Stimulated activated CD4-positive, alpha-beta T cell treated with anti-CD3 and anti-CD28 coated beads, TNF-alpha, amount 100 ng/mL, for 1 hour (primary cell): ENCODE measurements around the gene C2.
"Not testable (repeated sequence)": the region's sequence is repeated elsewhere in the genome, so short reads cannot be mapped to it uniquely, and the experiment has no call there.

ENCODE experiments used
- DNase-seq, 3 donors: peaks; one replicate each; pipeline ENCODE4 v3.0.0-alpha.2; 2020; ENCODE audit warnings: low read depth in 3 of 3, low spot score in 1 of 3

Gene C2

DNA sequence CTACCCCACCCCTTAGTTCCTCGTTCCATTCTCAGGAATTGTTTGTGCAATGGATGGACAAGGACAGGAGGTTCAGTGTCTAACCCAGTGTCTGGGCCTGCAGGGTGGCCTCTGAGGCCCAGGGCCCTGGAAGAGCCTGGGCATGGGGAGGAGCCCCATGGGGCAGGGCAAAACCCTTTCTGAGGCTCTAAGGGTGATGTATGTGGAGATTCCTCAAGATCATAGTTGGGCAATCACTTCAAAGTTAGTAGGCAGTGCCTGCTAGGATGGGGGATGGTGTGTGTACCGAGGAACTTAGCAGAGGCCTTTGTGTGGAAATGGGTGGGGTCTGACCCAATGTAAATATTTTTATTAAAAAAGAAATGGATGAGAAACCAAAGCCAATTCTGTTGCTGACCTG, 6.7 kb upstream of the C2 start:
- no peak for DNase-seq

DNA sequence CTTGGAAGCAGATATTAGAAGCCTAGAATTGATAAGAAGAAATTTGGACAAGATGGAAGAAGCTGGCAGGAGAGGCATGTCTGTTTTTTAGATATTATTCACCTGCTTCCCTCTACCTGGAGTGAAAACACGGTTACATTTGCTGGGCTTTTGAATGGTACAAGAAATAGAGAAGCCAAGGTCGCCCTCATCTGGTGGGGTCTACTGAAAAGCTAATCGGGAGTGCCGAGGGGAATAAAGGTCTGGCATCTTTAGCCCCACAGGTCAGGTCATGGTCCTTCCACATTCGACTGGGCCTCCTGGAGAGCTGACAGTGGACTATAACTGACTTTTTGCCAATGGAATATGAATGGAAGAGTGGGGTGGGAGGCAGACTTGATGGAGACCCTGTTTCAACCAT, 4.6 kb upstream of the C2 start:
- no peak for DNase-seq

DNA sequence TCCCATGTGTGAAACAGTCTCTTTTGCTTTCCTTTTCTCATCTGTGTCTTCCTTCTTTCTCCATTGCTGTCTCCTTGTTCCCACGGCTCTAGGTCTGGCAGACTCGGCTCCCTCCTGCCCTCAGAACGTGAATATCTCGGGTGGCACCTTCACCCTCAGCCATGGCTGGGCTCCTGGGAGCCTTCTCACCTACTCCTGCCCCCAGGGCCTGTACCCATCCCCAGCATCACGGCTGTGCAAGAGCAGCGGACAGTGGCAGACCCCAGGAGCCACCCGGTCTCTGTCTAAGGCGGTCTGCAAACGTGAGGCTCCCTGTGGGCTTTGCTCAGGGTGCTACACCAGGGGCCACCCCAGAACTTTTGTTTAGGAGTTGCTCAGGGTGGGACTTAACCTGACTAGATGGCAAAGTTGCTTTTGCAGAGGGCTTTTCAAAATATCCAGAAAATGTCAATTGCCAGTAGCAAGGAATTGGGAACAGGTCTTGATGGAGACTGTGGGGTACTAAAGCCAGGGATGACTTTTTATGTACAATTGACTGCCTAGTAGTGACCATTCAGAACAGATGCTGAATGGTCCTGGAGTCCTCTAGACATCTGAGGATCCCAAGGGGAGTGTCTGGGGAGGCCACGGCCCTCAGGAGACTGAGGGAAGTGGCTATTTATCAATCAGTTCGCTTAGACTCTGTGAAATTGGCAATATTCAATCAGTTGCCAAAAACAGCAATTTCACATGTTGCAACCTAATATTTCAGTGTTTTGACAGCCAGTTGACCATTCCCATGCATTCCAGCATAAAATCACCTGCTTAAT, 550 bp downstream of the C2 start:
- no peak for DNase-seq

DNA sequence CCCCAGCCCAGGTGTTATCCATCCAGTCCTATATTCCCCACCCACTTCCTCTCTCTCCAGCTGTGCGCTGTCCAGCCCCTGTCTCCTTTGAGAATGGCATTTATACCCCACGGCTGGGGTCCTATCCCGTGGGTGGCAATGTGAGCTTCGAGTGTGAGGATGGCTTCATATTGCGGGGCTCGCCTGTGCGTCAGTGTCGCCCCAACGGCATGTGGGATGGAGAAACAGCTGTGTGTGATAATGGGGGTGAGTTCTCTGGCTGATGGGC, 1.1 kb downstream of the C2 start:
- no peak for DNase-seq

DNA sequence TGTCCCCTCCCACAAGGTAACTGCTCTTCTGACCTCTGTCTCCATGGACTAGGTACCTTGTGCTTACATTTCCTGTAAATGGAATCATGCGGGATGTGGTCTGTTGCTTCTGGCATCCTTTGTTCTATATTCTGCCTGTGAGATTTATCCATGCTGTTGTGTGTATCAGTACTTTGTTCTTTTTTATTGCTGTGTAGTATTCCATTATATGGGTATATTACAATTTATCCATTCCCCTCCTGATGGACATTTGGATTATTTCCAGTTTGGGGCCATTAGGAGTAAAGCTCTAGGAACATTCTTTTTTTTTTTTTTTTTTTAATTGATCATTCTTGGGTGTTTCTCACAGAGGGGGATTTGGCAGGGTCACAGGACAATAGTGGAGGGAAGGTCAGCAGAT, 3.4 kb downstream of the C2 start:
- DNase-seq: no peak

DNA sequence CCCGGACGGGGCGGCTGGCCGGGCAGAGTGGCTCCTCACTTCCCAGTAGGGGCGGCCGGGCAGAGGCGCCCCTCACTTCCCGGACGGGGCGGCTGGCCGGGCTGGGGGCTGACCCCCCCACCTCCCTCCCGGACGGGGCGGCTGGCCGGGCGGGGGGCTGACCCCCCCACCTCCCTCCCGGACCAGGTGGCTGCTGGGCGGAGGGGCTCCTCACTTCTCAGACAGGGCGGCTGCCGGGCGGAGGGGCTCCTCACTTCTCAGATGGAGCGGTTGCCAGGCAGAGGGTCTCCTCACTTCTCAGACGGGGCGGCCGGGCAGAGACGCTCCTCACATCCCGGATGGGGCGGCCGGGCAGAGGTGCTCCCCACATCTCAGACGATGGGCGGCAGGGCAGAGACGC, 4.6 kb downstream of the C2 start:
- not testable (repeated sequence) for DNase-seq

DNA sequence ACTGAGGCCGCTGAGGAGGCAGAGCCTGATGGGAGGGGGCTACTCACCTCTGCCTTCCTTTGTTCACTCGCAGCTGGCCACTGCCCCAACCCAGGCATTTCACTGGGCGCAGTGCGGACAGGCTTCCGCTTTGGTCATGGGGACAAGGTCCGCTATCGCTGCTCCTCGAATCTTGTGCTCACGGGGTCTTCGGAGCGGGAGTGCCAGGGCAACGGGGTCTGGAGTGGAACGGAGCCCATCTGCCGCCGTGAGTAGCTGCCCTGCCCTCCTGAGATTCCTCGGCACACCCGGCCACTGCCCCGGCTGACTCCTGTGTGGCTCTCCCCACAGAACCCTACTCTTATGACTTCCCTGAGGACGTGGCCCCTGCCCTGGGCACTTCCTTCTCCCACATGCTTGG, 6.0 kb downstream of the C2 start:
- DNase-seq: no peak

DNA sequence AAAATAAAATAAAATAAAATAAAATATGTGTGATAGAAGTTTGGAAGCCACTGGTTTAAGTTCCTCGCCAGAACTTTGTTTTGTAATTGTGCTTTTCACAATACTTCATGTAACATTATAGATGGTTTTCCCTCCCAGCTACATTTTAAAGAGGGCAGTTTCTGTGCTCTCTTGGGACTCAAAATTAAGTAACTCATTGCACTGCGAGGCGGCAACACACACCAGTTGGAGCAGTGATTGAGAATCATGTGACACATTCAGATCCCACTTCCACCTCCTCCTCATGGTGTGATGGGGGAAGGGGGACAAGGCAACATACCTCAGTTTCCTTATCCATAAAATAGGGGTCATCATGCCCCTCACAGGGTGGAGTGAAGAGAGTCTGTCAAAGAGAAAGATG, 7.5 kb downstream of the C2 start:
- no peak for DNase-seq

DNA sequence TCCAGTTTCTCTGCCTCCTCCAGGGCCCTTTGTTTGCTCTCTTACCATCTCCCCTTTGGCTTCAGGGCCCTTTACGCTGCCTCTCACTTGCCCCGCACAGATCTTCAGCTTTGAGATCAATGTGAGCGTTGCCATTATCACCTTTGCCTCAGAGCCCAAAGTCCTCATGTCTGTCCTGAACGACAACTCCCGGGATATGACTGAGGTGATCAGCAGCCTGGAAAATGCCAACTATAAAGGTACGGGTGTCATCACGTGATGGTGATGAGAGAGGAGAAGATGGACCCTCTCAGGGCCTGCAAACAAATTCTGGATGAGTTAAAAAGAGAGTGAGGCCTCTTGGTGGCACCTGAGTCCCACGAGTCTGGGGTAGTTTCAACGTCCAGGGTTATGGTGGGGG, 8.3 kb downstream of the C2 start:
- no peak for DNase-seq

DNA sequence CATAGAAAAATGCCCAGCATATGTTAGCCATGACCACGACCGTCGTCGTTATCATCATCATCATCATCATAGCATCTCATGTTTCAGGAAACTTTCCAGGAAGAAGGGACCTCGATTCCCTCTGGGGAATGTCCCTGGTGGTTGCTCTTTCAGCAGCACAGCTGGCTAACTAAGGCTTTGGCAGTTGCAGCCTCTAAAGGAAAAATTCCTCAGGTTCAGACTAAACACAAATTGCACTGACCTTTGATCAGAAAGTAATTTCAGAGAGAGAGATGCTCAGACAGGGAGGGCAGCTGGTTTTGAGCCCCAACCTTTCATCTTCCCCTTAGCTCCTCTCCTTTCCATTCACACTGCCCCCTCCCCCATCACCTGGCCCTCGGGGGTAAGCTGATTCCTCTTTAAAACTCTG, 12.7 kb downstream of the C2 start:
- DNase-seq: no peak

DNA sequence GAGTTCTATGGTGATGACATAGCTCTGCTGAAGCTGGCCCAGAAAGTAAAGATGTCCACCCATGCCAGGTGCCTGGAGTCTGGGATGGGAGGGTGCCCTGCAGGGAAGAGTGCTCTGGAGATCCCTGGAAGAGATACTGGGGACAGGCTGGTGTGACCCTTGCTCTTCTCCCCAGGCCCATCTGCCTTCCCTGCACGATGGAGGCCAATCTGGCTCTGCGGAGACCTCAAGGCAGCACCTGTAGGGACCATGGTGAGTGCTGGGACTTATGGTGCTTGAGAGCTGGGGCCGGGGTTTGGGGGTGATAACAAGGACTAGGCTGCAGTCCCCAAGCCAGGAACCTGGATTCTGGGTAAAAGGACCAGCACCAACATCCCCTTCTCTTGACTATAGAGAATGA, 16.2 kb downstream of the C2 start:
- no peak for DNase-seq

DNA sequence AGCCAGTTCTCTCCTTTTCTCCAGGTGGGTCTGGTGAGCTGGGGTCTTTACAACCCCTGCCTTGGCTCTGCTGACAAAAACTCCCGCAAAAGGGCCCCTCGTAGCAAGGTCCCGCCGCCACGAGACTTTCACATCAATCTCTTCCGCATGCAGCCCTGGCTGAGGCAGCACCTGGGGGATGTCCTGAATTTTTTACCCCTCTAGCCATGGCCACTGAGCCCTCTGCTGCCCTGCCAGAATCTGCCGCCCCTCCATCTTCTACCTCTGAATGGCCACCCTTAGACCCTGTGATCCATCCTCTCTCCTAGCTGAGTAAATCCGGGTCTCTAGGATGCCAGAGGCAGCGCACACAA, 17.6 kb downstream of the C2 start:
- no peak for DNase-seq

DNA sequence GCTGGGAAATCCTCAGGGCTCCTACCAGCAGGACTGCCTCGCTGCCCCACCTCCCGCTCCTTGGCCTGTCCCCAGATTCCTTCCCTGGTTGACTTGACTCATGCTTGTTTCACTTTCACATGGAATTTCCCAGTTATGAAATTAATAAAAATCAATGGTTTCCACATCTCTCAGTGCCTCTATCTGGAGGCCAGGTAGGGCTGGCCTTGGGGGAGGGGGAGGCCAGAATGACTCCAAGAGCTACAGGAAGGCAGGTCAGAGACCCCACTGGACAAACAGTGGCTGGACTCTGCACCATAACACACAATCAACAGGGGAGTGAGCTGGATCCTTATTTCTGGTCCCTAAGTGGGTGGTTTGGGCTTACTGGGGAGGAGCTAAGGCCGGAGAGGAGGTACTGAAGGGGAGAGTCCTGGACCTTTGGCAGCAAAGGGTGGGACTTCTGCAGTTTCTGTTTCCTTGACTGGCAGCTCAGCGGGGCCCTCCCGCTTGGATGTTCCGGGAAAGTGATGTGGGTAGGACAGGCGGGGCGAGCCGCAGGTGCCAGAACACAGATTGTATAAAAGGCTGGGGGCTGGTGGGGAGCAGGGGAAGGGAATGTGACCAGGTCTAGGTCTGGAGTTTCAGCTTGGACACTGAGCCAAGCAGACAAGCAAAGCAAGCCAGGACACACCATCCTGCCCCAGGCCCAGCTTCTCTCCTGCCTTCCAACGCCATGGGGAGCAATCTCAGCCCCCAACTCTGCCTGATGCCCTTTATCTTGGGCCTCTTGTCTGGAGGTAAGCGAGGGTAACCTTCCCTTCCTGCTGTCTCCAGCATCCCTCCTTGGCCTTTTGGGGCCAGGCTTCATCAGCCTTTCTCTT, 18.2 kb downstream of the C2 start, which contains the start of gene CFB:
CFB (plus strand) TSS at position 589 of the 863 bp plus-strand sequence; CDS start at position 716, 127 bp downstream.
- DNase-seq: no peak

DNA sequence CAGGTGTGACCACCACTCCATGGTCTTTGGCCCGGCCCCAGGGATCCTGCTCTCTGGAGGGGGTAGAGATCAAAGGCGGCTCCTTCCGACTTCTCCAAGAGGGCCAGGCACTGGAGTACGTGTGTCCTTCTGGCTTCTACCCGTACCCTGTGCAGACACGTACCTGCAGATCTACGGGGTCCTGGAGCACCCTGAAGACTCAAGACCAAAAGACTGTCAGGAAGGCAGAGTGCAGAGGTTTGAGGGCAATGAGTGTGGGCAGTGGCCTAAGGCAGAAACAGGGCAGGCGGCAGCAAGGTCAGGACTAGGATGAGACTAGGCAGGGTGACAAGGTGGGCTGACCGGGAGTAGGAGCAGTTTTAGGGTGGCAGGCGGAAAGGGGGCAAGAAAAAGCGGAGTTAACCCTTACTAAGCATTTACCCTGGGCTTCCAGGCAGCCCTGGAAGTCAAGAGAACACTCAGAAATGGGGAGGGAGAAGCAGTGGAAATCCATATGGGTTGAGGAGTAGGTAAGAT, 18.9 kb downstream of the C2 start:
- DNase-seq: no peak

DNA sequence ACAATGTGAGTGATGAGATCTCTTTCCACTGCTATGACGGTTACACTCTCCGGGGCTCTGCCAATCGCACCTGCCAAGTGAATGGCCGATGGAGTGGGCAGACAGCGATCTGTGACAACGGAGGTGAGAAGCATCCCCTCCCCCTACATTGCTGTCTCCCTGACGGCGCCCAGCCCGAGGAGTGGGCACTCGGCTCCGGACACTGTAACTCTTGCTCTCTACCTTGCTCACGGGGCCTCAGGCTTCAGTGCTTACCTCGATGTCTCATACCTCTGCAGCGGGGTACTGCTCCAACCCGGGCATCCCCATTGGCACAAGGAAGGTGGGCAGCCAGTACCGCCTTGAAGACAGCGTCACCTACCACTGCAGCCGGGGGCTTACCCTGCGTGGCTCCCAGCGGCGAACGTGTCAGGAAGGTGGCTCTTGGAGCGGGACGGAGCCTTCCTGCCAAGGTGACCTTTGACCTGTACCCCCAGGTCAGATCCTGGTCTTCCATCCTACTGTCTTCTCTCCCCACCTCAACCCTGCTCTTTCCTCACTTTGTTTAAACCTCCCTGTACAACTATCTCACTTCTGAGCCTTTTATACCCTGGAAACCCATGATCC, 19.7 kb downstream of the C2 start:
- DNase-seq: no peak

DNA sequence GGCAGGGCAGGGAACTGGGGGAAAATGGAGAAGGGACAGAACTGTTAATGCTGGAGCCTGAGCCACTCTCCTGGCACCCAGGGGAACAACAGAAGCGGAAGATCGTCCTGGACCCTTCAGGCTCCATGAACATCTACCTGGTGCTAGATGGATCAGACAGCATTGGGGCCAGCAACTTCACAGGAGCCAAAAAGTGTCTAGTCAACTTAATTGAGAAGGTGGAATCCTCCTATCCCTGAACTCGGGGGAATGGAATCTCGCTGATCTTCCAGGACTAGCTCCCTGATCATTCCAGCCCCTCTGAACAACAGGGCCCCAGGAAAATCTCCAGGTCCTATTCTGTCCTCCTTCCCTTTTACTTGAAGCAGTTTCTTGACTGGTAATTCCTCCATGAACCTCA, 20.3 kb downstream of the C2 start:
- no peak for DNase-seq

DNA sequence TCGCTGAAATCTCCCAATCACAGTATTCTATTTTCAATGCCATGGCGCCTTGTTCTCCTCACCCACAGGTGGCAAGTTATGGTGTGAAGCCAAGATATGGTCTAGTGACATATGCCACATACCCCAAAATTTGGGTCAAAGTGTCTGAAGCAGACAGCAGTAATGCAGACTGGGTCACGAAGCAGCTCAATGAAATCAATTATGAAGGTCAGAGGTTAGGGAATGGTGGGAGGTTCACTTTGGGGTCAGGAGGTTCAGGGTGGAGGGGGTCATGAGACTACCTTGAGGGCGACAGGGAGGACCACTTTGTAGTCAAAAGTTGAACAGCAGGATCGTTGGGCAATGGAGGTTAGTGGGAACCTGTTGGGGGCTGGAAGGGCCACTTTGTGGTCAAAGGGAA, 20.8 kb downstream of the C2 start:
- no peak for DNase-seq

DNA sequence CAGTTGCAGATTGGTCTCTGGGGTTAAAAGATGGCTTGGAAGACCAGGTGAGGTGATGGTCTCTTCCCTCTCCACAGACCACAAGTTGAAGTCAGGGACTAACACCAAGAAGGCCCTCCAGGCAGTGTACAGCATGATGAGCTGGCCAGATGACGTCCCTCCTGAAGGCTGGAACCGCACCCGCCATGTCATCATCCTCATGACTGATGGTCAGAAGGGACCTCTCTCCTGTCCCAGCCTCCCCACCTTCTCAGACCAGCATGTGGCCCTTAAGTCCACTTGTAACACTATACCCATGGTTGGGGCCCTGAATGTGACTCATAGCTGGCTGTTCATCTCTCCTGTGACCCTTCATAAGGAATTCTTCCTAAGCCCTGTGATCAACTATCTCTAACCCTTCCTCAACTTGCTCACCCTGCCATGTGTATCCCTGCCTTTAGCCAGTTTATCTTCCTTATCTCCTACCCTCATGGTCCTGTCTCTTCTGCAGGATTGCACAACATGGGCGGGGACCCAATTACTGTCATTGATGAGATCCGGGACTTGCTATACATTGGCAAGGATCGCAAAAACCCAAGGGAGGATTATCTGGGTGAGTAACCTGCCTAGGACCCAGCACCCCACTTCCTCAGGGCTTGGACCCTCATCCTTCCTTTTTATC, 21.4 kb downstream of the C2 start:
- DNase-seq: no peak

DNA sequence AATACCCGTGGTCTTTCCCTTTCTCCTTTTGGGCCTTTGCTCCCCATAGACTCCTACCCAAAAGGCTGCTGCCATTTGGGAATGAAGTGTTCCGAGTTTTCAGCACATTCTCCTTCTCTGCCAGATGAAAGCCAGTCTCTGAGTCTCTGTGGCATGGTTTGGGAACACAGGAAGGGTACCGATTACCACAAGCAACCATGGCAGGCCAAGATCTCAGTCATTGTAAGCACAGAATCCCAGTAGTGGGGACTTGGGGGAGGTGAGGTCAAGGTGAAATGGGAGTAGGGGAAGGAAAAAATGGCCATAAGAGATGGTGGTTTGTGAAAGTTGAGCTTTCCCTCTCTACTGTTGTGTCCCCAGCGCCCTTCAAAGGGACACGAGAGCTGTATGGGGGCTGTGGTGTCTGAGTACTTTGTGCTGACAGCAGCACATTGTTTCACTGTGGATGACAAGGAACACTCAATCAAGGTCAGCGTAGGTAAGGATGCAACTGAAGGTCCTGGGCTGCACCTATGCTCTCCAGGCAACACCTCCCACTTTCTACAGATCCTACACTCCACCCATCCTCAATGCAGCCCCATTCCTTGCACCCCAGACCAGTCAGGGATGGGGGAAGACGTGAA, 22.5 kb downstream of the C2 start:
- no peak for DNase-seq

DNA sequence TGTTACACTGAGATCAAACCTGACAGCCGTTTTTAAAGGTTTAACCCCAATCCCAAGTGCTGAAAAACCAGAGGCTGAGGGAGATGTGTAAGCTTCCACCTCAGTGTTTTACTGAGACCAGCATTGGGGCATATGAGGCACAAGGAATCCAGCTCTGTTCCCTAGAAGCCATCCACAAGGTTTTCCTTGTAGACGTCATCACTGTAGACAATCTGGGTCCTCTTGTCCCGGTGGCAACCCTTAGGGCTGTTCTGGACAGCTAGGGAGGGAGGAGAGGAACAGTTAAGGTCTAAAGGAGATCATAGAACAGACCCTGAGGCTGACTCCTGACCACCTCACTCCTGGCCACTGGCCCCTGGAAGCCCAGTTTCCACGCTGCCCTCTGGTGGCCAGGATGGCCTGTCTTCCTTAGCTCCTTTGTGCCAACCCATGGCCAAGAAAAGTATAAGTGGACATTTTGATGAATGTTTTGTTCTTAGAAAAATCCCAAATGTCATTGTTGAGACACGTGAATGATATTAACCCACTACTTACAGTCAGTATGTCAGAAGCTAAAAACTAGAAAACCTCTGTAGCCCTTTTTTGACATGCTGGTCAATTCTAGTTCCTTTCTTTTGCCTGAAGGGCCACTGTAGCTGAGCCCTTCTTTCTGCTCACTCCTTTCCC, 24.8 kb downstream of the C2 start:
- DNase-seq: no peak

DNA sequence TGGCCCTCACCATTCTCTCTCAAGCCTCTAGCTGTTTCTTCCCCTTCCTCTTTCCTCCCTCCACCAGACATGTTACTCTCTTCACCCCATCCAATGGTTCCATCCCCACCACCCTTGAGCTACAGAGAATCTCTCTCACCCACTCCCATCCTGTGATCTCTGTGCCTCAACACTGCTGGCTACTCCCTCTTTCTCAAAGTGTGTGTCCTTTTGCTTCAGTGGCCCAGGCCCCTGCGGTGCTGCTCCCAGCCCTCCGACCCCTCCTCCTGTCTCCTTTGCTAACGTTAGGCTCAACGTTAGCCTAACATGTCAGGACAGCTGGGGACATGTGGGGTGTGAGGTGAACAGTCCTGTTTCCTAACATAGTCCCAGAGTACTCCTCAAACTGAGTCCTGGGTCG, 25.4 kb downstream of the C2 start:
- DNase-seq: no peak
